Measurements from ENCODE around the gene GAS7. TPM values are rescaled to one million over a fixed set of nuclear protein-coding genes. Genes with fewer than 3 reads are reported as not detected.

GAS7 gene
- total and polyA plus RNA-seq, 9 of the 15 experiments (the other 6 are each of a cell fraction or from before 2014, with no cell fraction given), result 0.11 to 0.33 TPM; not detected in 7

GRCh38 chr17:10127819-10128425 lies 70.5 kb downstream of the GAS7 start (continued):
- TF ChIP-seq MLX (CRISPR knock-in tag; conservative IDR thresholded peaks at IDR 0.05), result no peak
- TF ChIP-seq ZNF384 (IDR thresholded peaks at IDR 0.05; ENCODE audit: low read depth, low read length), result no peak
- TF ChIP-seq ZC3H8 (IDR thresholded peaks at IDR 0.05), result no peak
- no peak for TF ChIP-seq BRCA1 (IDR thresholded peaks at IDR 0.05)
- TF ChIP-seq BRCA1 (CRISPR knock-in tag; IDR thresholded peaks at IDR 0.05), result no peak
- no peak for TF ChIP-seq CHD7 (IDR thresholded peaks at IDR 0.05; ENCODE audit: low read depth, low read length)
